ENCODE data around the gene CLK4. TPM values are rescaled to one million over a fixed set of nuclear protein-coding genes. Genes with fewer than 3 reads are reported as not detected.

Gene CLK4
- polyA plus RNA-seq, 4 donors: 8.2 to 41.3 (median 21.5) TPM

DNA sequence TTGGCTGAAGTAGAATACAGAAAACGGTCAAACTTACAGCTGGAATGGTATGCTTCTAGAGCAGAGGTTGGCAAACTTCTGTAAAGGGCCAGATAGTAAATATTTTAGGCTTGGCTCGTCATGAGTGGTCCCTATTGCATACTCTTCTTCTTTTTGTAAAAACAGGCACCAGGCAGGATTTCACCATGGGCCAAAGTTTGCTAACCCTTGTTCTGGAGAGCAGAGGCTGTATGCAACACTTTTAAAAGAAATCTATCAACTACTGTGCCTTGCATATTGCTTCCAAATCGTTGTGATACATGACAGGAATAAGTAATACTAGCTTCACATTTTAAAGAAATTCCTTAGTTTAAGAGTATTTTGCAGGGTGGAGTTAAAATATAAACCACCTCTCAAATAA lies 21.1 kb downstream of the CLK4 start:
- FAIRE-seq: no peak
- Histone ChIP-seq H3K27ac (ENCODE audit: low read depth in 1 of 3, low read length in 2 of 3) (no peak overlapping the region), H3K27me3 (ENCODE audit: control insufficient read depth in 3 of 3, insufficient read depth in 3 of 3, low read length in 3 of 3) (no peaks in the 10 kb centered on the region), H3K9me3 (ENCODE audit: control insufficient read depth in 2 of 2, insufficient read depth in 1 of 2, low read depth in 1 of 2, low read length in 1 of 2) (no peaks in the 10 kb centered on the region), H3K36me3 (ENCODE audit: control insufficient read depth in 3 of 3, insufficient read depth in 2 of 3, low read depth in 1 of 3, low read length in 3 of 3) (peaks cover 4 to 29% (median 26%) of the 10 kb centered on the region in 3 donors), H3K4me3 (ENCODE audit: low read depth in 1 of 3, low read length in 3 of 3) (no peak overlapping the region), H3K4me1 (ENCODE audit: control insufficient read depth in 3 of 3, insufficient read depth in 2 of 3, low read depth in 1 of 3, low read length in 2 of 3) (no peaks in the 10 kb centered on the region)
- no peak for DNase-seq
- 87 to 93% (median 90%) methylated on average over 3 of the region's 3 CpGs for WGBS, 3 donors

DNA sequence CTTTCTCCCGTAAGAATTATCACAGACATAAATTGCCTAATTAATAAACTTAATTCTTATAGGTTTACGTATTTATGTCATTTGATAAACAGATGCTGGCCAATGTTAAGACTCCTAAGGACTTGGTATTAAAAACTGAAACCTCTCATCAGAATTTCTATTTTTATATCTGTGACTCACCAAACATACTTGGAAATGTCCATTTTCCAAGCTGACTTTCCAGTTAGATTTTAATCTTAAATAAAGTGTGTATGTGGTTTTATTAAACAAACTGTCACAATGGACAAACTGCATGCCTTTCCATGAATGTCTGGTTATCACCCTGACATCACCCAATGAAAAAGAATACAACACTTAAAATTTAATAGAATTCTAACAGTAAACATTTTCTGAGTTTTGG lies 24.1 kb downstream of the CLK4 start:
- no peak for DNase-seq
- Histone ChIP-seq H3K4me3 (ENCODE audit: low read depth in 1 of 3, low read length in 3 of 3) (no peak overlapping the region), H3K36me3 (ENCODE audit: control insufficient read depth in 3 of 3, insufficient read depth in 2 of 3, low read depth in 1 of 3, low read length in 3 of 3) (peaks cover 4 to 20% (median 18%) of the 10 kb centered on the region in 3 donors), H3K27me3 (ENCODE audit: control insufficient read depth in 3 of 3, insufficient read depth in 3 of 3, low read length in 3 of 3) (no peaks in the 10 kb centered on the region), H3K9me3 (ENCODE audit: control insufficient read depth in 2 of 2, insufficient read depth in 1 of 2, low read depth in 1 of 2, low read length in 1 of 2) (peaks cover 0 to 3% of the 10 kb centered on the region in 2 donors), H3K4me1 (ENCODE audit: control insufficient read depth in 3 of 3, insufficient read depth in 2 of 3, low read depth in 1 of 3, low read length in 2 of 3) (no peaks in the 10 kb centered on the region), H3K27ac (ENCODE audit: low read depth in 1 of 3, low read length in 2 of 3) (no peak overlapping the region)
- 71 to 92% (median 91%) methylated on average over 2 of the region's 2 CpGs for WGBS, 3 donors
- no peak for FAIRE-seq

DNA sequence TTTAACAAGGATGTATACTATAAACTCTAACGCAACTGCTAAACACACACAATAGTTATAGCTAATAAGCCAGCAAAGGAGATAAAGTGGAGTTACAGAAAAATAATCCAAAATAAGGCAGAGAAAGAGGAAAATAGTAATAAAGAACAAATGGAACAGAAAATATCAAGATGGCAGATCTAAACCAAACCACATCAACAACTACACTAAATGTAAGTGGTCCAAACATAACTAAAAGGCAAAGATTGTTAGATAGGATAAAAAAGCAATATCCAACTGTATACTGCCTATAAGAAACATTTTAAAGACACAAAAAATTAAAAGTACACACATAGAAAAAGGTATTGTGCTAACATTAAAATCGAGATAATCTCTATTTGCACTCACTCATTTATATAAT lies 31.1 kb downstream of the CLK4 start:
- no peak for DNase-seq
- Histone ChIP-seq H3K27ac (ENCODE audit: low read depth in 1 of 3, low read length in 2 of 3) (no peak overlapping the region), H3K27me3 (ENCODE audit: control insufficient read depth in 3 of 3, insufficient read depth in 3 of 3, low read length in 3 of 3) (peaks cover 0 to 13% (median 2%) of the 10 kb centered on the region in 3 donors), H3K36me3 (ENCODE audit: control insufficient read depth in 3 of 3, insufficient read depth in 2 of 3, low read depth in 1 of 3, low read length in 3 of 3) (peaks cover 0 to 5% (median 2%) of the 10 kb centered on the region in 3 donors), H3K4me3 (ENCODE audit: low read depth in 1 of 3, low read length in 3 of 3) (no peak overlapping the region), H3K4me1 (ENCODE audit: control insufficient read depth in 3 of 3, insufficient read depth in 2 of 3, low read depth in 1 of 3, low read length in 2 of 3) (no peaks in the 10 kb centered on the region), H3K9me3 (ENCODE audit: control insufficient read depth in 2 of 2, insufficient read depth in 1 of 2, low read depth in 1 of 2, low read length in 1 of 2) (peaks cover 0 to 3% of the 10 kb centered on the region in 2 donors)
- FAIRE-seq: no peak
- WGBS, 3 donors: 95 to 99% (median 96%) methylated on average over 2 of the region's 2 CpGs

DNA sequence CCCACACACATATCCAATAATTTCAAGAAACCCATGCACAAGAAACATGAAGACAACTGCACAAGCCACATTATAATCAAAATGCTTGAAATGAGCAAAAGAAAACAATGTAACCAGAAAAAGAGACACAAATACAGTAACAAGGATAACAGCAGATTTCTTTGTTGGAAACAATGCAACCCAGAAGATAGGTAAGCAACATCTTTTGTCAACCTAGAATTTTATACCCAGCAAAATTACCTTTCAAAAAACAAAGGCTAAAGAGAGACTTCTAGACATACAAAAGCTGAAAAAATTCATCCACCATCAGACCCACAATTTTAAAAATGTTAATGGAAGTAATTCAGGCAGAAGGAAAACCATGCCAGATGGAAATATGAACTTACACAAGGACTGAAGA lies 31.7 kb downstream of the CLK4 start:
- peaks cover 0 to 3% (median 2%) of the 10 kb centered on the region in 3 donors for H3K36me3 ChIP-seq (ENCODE audit: control insufficient read depth in 3 of 3, insufficient read depth in 2 of 3, low read depth in 1 of 3, low read length in 3 of 3)
- H3K9me3 ChIP-seq (ENCODE audit: control insufficient read depth in 2 of 2, insufficient read depth in 1 of 2, low read depth in 1 of 2, low read length in 1 of 2): peaks cover 0 to 3% of the 10 kb centered on the region in 2 donors
- no peak overlapping the region for H3K27ac ChIP-seq (ENCODE audit: low read depth in 1 of 3, low read length in 2 of 3)
- no peak for DNase-seq
- no peak for FAIRE-seq
- no peak overlapping the region for H3K4me3 ChIP-seq (ENCODE audit: low read depth in 1 of 3, low read length in 3 of 3)
- peaks cover 0 to 16% (median 2%) of the 10 kb centered on the region in 3 donors for H3K27me3 ChIP-seq (ENCODE audit: control insufficient read depth in 3 of 3, insufficient read depth in 3 of 3, low read length in 3 of 3)
- H3K4me1 ChIP-seq (ENCODE audit: control insufficient read depth in 3 of 3, insufficient read depth in 2 of 3, low read depth in 1 of 3, low read length in 2 of 3): no peaks in the 10 kb centered on the region

DNA sequence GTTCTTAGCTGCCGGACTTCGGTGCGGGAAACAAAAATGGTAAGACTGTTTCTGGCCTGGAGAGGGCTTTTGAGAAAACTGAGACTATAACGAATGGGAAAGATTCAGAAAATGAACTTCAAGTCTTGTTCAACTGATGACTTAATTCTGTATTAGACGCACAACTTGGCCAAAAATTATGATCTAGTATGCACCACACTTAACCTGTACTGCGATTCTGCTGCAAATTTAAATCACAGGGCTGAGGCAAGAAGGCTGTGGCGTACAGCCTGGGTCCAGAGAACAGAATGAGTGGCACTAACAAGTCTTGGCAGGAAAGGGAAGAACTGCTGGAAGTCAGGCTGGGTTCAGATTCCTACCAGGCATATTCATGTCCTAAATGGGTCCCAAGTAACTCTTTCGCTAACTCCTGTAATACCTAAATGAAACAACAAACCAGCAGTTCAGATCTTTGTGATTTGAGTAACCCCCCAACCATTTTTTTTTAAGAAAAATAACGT lies 35.9 kb downstream of the CLK4 start:
- 41 to 50% (median 45%) methylated on average over 9 of the region's 9 CpGs for WGBS, 3 donors
- no peak for DNase-seq
- Histone ChIP-seq H3K27me3 (ENCODE audit: control insufficient read depth in 3 of 3, insufficient read depth in 3 of 3, low read length in 3 of 3) (peaks cover 5 to 43% (median 9%) of the 10 kb centered on the region in 3 donors), H3K27ac (ENCODE audit: low read depth in 1 of 3, low read length in 2 of 3) (no peak overlapping the region), H3K4me3 (ENCODE audit: low read depth in 1 of 3, low read length in 3 of 3) (no peak overlapping the region), H3K9me3 (ENCODE audit: control insufficient read depth in 2 of 2, insufficient read depth in 1 of 2, low read depth in 1 of 2, low read length in 1 of 2) (no peaks in the 10 kb centered on the region), H3K4me1 (ENCODE audit: control insufficient read depth in 3 of 3, insufficient read depth in 2 of 3, low read depth in 1 of 3, low read length in 2 of 3) (no peaks in the 10 kb centered on the region), H3K36me3 (ENCODE audit: control insufficient read depth in 3 of 3, insufficient read depth in 2 of 3, low read depth in 1 of 3, low read length in 3 of 3) (no peaks in the 10 kb centered on the region)
- FAIRE-seq: no peak

DNA sequence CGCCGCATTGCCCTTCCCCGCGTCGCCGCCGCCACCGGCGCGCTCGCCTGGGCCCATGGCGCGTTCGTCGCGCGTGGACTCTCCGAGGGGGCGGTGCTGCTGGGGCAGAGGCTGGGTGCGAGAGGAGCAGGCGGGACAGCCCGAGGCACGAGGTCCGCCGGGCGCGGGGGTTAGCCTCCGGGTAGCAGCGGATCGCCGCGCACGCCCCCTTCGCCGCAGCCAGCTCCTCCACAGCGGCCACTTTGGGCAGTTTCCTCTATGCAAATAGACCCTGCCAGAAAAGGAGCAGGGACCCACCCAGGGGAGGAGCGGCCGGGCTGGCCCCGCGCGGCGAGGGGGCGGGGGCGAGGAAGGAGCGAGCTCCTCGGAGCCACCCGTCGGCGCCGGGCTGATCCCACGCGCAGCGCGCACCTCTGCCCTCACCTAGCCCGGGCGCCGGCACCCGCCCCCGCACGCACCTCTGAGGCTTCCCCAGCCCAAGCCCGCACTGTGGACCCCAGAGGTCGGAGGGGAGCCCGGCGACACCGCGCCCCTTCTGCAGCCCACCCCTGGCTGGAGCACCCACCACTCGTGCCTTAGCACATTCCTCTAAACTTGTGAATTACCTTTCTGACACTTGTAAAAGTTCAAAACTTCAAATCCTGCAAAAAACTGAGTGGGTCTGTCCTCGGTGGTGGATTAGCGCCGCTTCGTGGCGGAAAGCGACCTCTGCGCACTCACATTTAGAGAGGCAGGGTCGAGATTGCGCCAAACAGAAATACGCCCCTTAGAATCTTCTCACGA lies 36.5 kb downstream of the CLK4 start, which contains the start of gene COL23A1:
Gene COL23A1, minus strand, starts transcription at position 253 of the 783 bp plus-strand sequence.
- DNase-seq: peak in 1 of 2 donors; percentile 50
- no peak for FAIRE-seq
- Histone ChIP-seq H3K27ac (ENCODE audit: low read depth in 1 of 3, low read length in 2 of 3) (no peak within 1 kb of the TSS), H3K4me1 (ENCODE audit: control insufficient read depth in 3 of 3, insufficient read depth in 2 of 3, low read depth in 1 of 3, low read length in 2 of 3) (no peaks in the 10 kb centered on the region), H3K4me3 (ENCODE audit: low read depth in 1 of 3, low read length in 3 of 3) (peak within 1 kb of the TSS; percentile 18 to 33 (median 29)), H3K27me3 (ENCODE audit: control insufficient read depth in 3 of 3, insufficient read depth in 3 of 3, low read length in 3 of 3) (peaks cover 5 to 49% (median 9%) of the 10 kb centered on the region in 3 donors), H3K36me3 (ENCODE audit: control insufficient read depth in 3 of 3, insufficient read depth in 2 of 3, low read depth in 1 of 3, low read length in 3 of 3) (no peaks in the 10 kb centered on the region), H3K9me3 (ENCODE audit: control insufficient read depth in 2 of 2, insufficient read depth in 1 of 2, low read depth in 1 of 2, low read length in 1 of 2) (peaks cover 0 to 3% of the 10 kb centered on the region in 2 donors)
- WGBS, 3 donors: 1 to 8% (median 5%) methylated on average over 44 to 78 of the region's 78 CpGs

DNA sequence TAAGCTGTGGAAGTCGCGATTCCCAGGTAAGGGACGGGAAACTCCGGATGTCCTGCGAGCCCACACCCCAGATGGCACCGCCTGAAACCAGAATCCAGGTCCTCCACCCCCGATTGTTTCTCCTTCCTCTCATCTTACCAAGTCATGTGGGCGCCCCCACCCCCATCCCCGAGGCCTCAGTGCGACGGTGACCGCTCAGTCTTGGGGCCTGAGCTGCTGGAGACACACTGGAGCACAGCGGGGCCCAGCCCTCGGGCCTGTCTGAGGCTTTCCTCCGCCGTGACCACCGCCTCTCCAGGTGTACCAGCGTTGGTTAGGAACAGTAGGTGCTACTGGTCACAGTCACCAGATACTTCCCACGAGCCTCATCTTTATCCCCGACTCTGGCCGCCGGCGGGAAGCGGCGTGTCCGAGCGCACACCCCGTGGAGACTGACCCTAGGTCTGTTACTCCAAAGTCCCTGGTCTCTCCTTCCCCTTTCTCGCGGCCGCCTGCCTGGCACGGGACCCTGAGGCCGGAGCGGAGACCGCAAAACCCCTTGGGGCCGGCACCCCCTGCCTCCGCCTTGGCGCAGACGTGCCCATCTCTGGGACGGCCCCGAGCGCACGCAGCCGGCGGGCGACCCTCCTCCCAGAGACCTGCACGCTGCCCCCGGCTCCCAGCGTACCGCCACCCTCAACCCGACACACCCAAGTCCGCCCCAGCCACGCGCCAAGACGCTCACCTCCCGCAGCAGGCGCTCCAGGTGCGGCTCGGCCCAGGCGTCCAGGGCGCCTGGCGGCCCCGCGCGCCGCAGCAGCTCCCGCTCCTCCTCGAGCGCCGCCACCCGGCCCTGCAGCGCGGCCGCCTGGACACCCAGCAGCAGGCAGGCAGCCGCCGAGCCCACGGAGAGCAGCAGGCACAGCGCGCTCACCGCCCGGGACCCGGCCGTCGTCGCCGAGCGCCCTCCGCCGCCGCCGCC lies 37.4 kb downstream of the CLK4 start:
- Histone ChIP-seq H3K27me3 (ENCODE audit: control insufficient read depth in 3 of 3, insufficient read depth in 3 of 3, low read length in 3 of 3) (peaks cover 5 to 49% (median 9%) of the 10 kb centered on the region in 3 donors), H3K9me3 (ENCODE audit: control insufficient read depth in 2 of 2, insufficient read depth in 1 of 2, low read depth in 1 of 2, low read length in 1 of 2) (peaks cover 0 to 5% of the 10 kb centered on the region in 2 donors), H3K27ac (ENCODE audit: low read depth in 1 of 3, low read length in 2 of 3) (no peak overlapping the region), H3K4me1 (ENCODE audit: control insufficient read depth in 3 of 3, insufficient read depth in 2 of 3, low read depth in 1 of 3, low read length in 2 of 3) (no peaks in the 10 kb centered on the region), H3K4me3 (ENCODE audit: low read depth in 1 of 3, low read length in 3 of 3) (peak overlapping the region in 2 of 3 donors; percentile 18 to 29), H3K36me3 (ENCODE audit: control insufficient read depth in 3 of 3, insufficient read depth in 2 of 3, low read depth in 1 of 3, low read length in 3 of 3) (no peaks in the 10 kb centered on the region)
- FAIRE-seq (no peak), DNase-seq (peak in 1 of 2 donors; percentile 36)
- WGBS, 3 donors: 8 to 15% (median 10%) methylated on average over 51 to 91 of the region's 91 CpGs

DNA sequence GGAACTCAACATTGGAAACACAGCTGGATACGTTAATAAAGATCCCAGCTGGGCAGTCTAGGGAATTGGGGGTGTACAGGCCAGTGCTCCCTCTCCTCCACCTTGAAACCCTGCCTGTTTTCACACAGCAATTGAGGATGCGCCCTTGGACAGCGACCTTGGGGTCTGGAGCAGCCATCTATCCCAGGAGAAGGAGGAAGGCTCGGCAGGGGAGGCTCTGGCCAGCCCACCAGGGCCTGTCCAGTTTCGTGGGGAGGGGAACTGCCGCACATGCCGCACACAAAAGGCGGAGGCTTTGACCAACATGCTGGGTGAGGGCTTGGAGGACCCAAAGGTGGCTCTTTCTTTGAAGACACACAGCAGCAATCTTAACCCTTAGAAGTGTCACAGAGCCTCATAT lies 38.1 kb downstream of the CLK4 start:
- DNase-seq (no peak), FAIRE-seq (no peak)
- Histone ChIP-seq H3K9me3 (ENCODE audit: control insufficient read depth in 2 of 2, insufficient read depth in 1 of 2, low read depth in 1 of 2, low read length in 1 of 2) (peaks cover 0 to 5% of the 10 kb centered on the region in 2 donors), H3K4me1 (ENCODE audit: control insufficient read depth in 3 of 3, insufficient read depth in 2 of 3, low read depth in 1 of 3, low read length in 2 of 3) (no peaks in the 10 kb centered on the region), H3K27ac (ENCODE audit: low read depth in 1 of 3, low read length in 2 of 3) (no peak overlapping the region), H3K27me3 (ENCODE audit: control insufficient read depth in 3 of 3, insufficient read depth in 3 of 3, low read length in 3 of 3) (peaks cover 5 to 49% (median 9%) of the 10 kb centered on the region in 3 donors), H3K36me3 (ENCODE audit: control insufficient read depth in 3 of 3, insufficient read depth in 2 of 3, low read depth in 1 of 3, low read length in 3 of 3) (no peaks in the 10 kb centered on the region), H3K4me3 (ENCODE audit: low read depth in 1 of 3, low read length in 3 of 3) (no peak overlapping the region)
- WGBS, 3 donors: 54 to 71% (median 61%) methylated on average over 8 of the region's 8 CpGs

Measured in small intestine (tissue), 7 donors.